ENCODE data around the gene CNTNAP2. TPM values are rescaled to one million over a fixed set of nuclear protein-coding genes. Genes with fewer than 3 reads are reported as not detected.

The CNTNAP2 gene
- total and polyA plus RNA-seq, 4 experiments from 2014 or later: 0.19 to 0.50 (median 0.20) TPM; not detected in 1

DNA sequence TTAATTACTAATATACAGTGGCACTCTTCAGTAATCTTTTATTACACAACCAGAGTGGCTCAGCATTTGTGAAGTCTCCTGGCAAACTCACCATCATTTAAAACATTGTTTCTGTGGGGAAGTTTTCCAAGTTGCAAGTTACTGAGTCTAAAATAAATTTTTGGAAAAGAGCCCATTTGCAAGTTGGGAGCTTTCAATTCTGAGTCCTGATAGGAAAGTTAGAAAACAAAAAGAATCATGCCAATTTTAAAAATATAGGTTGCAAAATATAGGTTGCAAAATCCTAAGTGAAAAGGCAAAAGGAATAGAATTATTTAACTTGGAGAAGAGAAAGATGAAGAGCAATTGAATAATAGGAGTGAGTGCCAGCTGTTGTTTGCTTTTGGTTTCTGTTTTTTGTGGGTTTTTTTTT is 2095.1 kb downstream of the CNTNAP2 start:
- H3K4me1 Mint-ChIP-seq: no peaks in the 10 kb centered on the region
- no peaks in the 10 kb centered on the region for H3K36me3 Mint-ChIP-seq
- H3K4me3 ChIP-seq (ENCODE audit: low read length in 2 of 2): no peak overlapping the region
- POLR2A ChIA-PET (ENCODE audit: partially characterized antibody): no interaction called here
- CTCF ChIA-PET (ENCODE audit: partially characterized antibody): no interaction called here
- no peak overlapping the region for H3K27ac Mint-ChIP-seq
- H3K4me1 ChIP-seq (ENCODE audit: insufficient read depth, low read length): no peaks in the 10 kb centered on the region
- H3K4me3 Mint-ChIP-seq: no peak overlapping the region
- H3K27me3 Mint-ChIP-seq: peaks cover 2 to 10% of the 10 kb centered on the region in 2 donors
- intact Hi-C loops (cut with micrococcal nuclease): no loop called here
- DNase-seq: no peak
- no peaks in the 10 kb centered on the region for H3K36me3 ChIP-seq (ENCODE audit: insufficient read depth, low read length)
- peaks cover 0 to 9% (median 2%) of the 10 kb centered on the region in 8 donors for H3K9me3 Mint-ChIP-seq
- H3K9me3 ChIP-seq (ENCODE audit: control insufficient read depth in 1 of 2, low read length in 2 of 2): no peaks in the 10 kb centered on the region
- H3K27ac ChIP-seq (ENCODE audit: low read depth, low read length): no peak overlapping the region
- no peaks in the 10 kb centered on the region for H3K27me3 ChIP-seq (ENCODE audit: insufficient read depth, low read length)

DNA sequence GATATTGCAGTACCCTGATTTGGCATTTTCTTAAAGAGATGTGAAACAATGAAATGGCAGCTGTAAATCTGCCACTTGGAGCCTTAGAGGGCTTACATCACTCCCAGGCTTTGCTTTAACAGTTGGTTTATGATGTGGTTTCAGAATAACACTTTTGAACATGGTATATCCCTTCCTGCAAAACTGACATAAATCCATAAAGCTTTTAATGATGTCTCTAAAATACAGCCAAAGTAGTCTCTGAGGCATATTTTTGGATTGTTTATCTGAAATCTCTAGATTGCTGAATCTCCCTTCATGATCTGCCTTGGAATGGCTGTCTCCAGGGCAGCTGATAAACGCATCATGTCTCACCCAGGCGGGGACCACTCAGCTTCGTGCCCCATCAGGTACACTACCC is 2096.1 kb downstream of the CNTNAP2 start:
- Mint-ChIP-seq H3K4me3 (no peak overlapping the region), H3K4me1 (no peaks in the 10 kb centered on the region), H3K27me3 (peaks cover 2 to 6% of the 10 kb centered on the region in 2 donors), H3K9me3 (peaks cover 0 to 9% (median 3%) of the 10 kb centered on the region in 8 donors), H3K36me3 (no peaks in the 10 kb centered on the region), H3K27ac (no peak overlapping the region)
- no peak overlapping the region for H3K27ac ChIP-seq (ENCODE audit: low read depth, low read length)
- POLR2A ChIA-PET (ENCODE audit: partially characterized antibody): no interaction called here
- no peaks in the 10 kb centered on the region for H3K27me3 ChIP-seq (ENCODE audit: insufficient read depth, low read length)
- CTCF ChIA-PET (ENCODE audit: partially characterized antibody): no interaction called here
- H3K4me3 ChIP-seq (ENCODE audit: low read length in 2 of 2): no peak overlapping the region
- no peaks in the 10 kb centered on the region for H3K9me3 ChIP-seq (ENCODE audit: control insufficient read depth in 1 of 2, low read length in 2 of 2)
- no peaks in the 10 kb centered on the region for H3K36me3 ChIP-seq (ENCODE audit: insufficient read depth, low read length)
- intact Hi-C loops (cut with micrococcal nuclease): no loop called here
- no peak for DNase-seq
- no peaks in the 10 kb centered on the region for H3K4me1 ChIP-seq (ENCODE audit: insufficient read depth, low read length)

DNA sequence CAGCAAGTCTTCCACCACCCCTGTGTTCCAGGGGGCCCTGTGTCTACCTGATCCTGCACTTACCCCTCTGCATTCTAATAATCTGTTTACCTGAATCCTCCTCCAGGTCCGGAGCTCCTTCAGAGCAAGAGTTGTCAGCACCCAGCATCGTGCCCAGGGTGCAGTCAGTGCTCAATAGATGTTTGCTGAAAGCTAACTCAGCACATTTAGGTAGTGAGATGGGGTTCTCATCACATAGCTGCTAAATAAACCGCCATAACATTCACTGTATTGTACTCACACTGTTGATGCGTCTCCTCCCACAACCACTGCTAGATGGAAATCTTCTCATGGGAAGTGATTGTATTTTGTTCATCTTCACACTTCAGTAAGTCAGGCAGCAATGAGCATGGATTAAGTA is 2097.5 kb downstream of the CNTNAP2 start:
- Histone ChIP-seq H3K9me3 (ENCODE audit: control insufficient read depth in 1 of 2, low read length in 2 of 2) (no peaks in the 10 kb centered on the region), H3K36me3 (ENCODE audit: insufficient read depth, low read length) (no peaks in the 10 kb centered on the region), H3K4me3 (ENCODE audit: low read length in 2 of 2) (no peak overlapping the region), H3K27me3 (ENCODE audit: insufficient read depth, low read length) (no peaks in the 10 kb centered on the region), H3K4me1 (ENCODE audit: insufficient read depth, low read length) (no peaks in the 10 kb centered on the region), H3K27ac (ENCODE audit: low read depth, low read length) (no peak overlapping the region)
- ChIA-PET CTCF (ENCODE audit: partially characterized antibody) (no interaction called here), POLR2A (ENCODE audit: partially characterized antibody) (no interaction called here)
- Mint-ChIP-seq H3K36me3 (no peaks in the 10 kb centered on the region), H3K9me3 (peaks cover 0 to 9% (median 3%) of the 10 kb centered on the region in 8 donors), H3K4me1 (no peaks in the 10 kb centered on the region), H3K4me3 (no peak overlapping the region), H3K27me3 (peaks cover 2 to 6% of the 10 kb centered on the region in 2 donors), H3K27ac (no peak overlapping the region)
- intact Hi-C loops (cut with micrococcal nuclease): no loop called here
- DNase-seq: no peak

DNA sequence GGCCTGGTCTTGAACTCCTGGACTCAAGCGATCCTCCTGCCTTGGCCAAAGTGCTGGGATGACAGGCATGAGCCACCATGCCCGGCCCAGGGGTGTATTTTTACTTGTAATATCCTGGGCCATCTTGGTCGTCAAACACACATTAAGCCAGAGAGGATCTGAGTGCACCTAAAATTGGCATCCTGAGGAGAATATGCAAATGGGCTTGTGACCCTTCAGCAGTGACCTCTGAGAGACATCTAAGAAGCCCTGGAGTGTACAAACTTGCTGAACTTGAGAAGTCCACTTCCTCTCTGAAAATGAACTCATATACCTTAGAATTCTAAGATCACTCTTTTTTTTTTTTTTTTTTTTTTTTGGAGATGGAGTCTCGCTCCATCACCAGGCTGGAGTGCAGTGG is 2102.0 kb downstream of the CNTNAP2 start:
- Mint-ChIP-seq H3K27me3 (peaks cover 0 to 2% of the 10 kb centered on the region in 2 donors), H3K36me3 (no peaks in the 10 kb centered on the region), H3K4me1 (no peaks in the 10 kb centered on the region), H3K9me3 (peaks cover 0 to 9% (median 2%) of the 10 kb centered on the region in 8 donors), H3K27ac (no peak overlapping the region), H3K4me3 (no peak overlapping the region)
- intact Hi-C loops (cut with micrococcal nuclease): no loop called here
- POLR2A ChIA-PET (ENCODE audit: partially characterized antibody): no interaction called here
- H3K4me3 ChIP-seq (ENCODE audit: low read length in 2 of 2): no peak overlapping the region
- no peak for DNase-seq
- H3K27ac ChIP-seq (ENCODE audit: low read depth, low read length): no peak overlapping the region
- H3K27me3 ChIP-seq (ENCODE audit: insufficient read depth, low read length): no peaks in the 10 kb centered on the region
- H3K36me3 ChIP-seq (ENCODE audit: insufficient read depth, low read length): no peaks in the 10 kb centered on the region
- H3K4me1 ChIP-seq (ENCODE audit: insufficient read depth, low read length): no peaks in the 10 kb centered on the region
- H3K9me3 ChIP-seq (ENCODE audit: control insufficient read depth in 1 of 2, low read length in 2 of 2): no peaks in the 10 kb centered on the region
- CTCF ChIA-PET (ENCODE audit: partially characterized antibody): no interaction called here

DNA sequence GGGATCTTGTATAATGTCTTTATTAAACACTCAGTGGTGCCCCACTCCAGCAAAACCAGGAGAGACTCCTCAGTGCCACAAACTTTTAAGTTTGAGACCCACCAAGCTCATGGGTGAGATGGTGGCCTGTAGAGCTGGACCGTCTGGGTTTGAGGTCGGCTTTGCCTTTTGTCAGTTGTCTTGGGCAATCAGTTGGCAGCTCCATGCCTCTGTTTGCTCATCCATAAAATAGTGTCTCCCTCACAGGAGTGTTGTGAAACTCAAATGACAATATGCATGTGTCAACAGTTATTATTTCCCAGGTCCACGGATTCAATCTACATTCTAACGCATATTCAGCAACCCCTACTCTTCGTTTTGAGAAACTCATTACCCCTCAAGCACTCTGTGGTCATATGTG is 2106.1 kb downstream of the CNTNAP2 start:
- H3K4me3 ChIP-seq (ENCODE audit: low read length in 2 of 2): no peak overlapping the region
- no peaks in the 10 kb centered on the region for H3K36me3 ChIP-seq (ENCODE audit: insufficient read depth, low read length)
- Mint-ChIP-seq H3K36me3 (no peaks in the 10 kb centered on the region), H3K4me3 (no peak overlapping the region), H3K27ac (no peak overlapping the region), H3K4me1 (no peaks in the 10 kb centered on the region), H3K27me3 (peaks cover 2 to 4% of the 10 kb centered on the region in 2 donors), H3K9me3 (peaks cover 0 to 5% (median 4%) of the 10 kb centered on the region in 8 donors)
- intact Hi-C loops (cut with micrococcal nuclease): no loop called here
- CTCF ChIA-PET (ENCODE audit: partially characterized antibody): no interaction called here
- no peak overlapping the region for H3K27ac ChIP-seq (ENCODE audit: low read depth, low read length)
- H3K4me1 ChIP-seq (ENCODE audit: insufficient read depth, low read length): no peaks in the 10 kb centered on the region
- POLR2A ChIA-PET (ENCODE audit: partially characterized antibody): no interaction called here
- H3K9me3 ChIP-seq (ENCODE audit: control insufficient read depth in 1 of 2, low read length in 2 of 2): no peaks in the 10 kb centered on the region
- no peaks in the 10 kb centered on the region for H3K27me3 ChIP-seq (ENCODE audit: insufficient read depth, low read length)
- DNase-seq: no peak

DNA sequence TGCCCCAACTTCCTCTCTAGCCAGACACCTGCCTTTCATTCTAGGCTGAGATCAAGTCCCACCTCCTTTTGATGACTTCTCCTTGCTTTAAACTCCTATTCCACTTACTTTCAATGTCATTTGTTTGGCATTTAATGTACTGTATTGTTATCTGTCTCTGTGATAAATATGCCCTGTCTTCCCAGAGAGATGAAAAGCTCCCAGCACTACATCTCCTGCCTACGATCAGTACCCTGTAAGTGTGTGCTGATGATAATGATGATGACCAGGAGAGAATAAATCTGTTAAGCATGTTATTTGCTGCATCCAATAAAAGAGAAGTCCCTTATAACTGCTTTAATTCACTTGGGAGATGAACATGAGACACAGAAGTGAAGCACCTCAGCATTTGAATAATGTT is 2106.6 kb downstream of the CNTNAP2 start:
- no peak overlapping the region for H3K4me3 ChIP-seq (ENCODE audit: low read length in 2 of 2)
- H3K27ac ChIP-seq (ENCODE audit: low read depth, low read length): no peak overlapping the region
- CTCF ChIA-PET (ENCODE audit: partially characterized antibody): no interaction called here
- H3K9me3 ChIP-seq (ENCODE audit: control insufficient read depth in 1 of 2, low read length in 2 of 2): no peaks in the 10 kb centered on the region
- Mint-ChIP-seq H3K9me3 (peaks cover 0 to 5% (median 4%) of the 10 kb centered on the region in 8 donors), H3K4me3 (no peak overlapping the region), H3K36me3 (no peaks in the 10 kb centered on the region), H3K27ac (no peak overlapping the region), H3K27me3 (peaks cover 2 to 4% of the 10 kb centered on the region in 2 donors), H3K4me1 (no peaks in the 10 kb centered on the region)
- intact Hi-C loops (cut with micrococcal nuclease): no loop called here
- no peak for DNase-seq
- no peaks in the 10 kb centered on the region for H3K4me1 ChIP-seq (ENCODE audit: insufficient read depth, low read length)
- POLR2A ChIA-PET (ENCODE audit: partially characterized antibody): no interaction called here
- H3K36me3 ChIP-seq (ENCODE audit: insufficient read depth, low read length): no peaks in the 10 kb centered on the region
- no peaks in the 10 kb centered on the region for H3K27me3 ChIP-seq (ENCODE audit: insufficient read depth, low read length)

DNA sequence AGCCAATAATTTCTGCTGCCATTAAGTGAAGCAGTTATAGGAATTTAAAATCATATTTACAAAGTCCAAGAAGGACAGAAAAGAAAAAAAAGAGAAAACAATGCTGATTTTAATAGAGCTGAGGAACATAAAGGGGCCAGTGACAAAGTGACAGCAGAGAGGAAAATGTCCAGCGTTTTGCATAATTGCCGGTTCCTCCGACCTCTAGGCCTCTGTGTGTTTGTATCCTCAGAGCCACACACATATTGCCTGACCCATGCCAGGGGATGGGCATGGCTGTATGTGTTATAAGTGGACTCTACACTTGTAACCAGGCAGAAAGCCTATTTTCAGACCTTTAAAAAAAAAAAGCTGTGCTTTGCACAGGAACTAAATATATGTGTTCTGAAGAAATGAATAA is 2107.1 kb downstream of the CNTNAP2 start:
- Mint-ChIP-seq H3K4me3 (no peak overlapping the region), H3K27me3 (peaks cover 2 to 4% of the 10 kb centered on the region in 2 donors), H3K9me3 (peaks cover 0 to 5% (median 4%) of the 10 kb centered on the region in 8 donors), H3K36me3 (no peaks in the 10 kb centered on the region), H3K4me1 (no peaks in the 10 kb centered on the region), H3K27ac (no peak overlapping the region)
- intact Hi-C loops (cut with micrococcal nuclease): no loop called here
- H3K4me1 ChIP-seq (ENCODE audit: insufficient read depth, low read length): no peaks in the 10 kb centered on the region
- H3K4me3 ChIP-seq (ENCODE audit: low read length in 2 of 2): no peak overlapping the region
- no peak for DNase-seq
- POLR2A ChIA-PET (ENCODE audit: partially characterized antibody): no interaction called here
- CTCF ChIA-PET (ENCODE audit: partially characterized antibody): no interaction called here
- no peaks in the 10 kb centered on the region for H3K36me3 ChIP-seq (ENCODE audit: insufficient read depth, low read length)
- no peaks in the 10 kb centered on the region for H3K27me3 ChIP-seq (ENCODE audit: insufficient read depth, low read length)
- H3K27ac ChIP-seq (ENCODE audit: low read depth, low read length): no peak overlapping the region
- H3K9me3 ChIP-seq (ENCODE audit: control insufficient read depth in 1 of 2, low read length in 2 of 2): no peaks in the 10 kb centered on the region

DNA sequence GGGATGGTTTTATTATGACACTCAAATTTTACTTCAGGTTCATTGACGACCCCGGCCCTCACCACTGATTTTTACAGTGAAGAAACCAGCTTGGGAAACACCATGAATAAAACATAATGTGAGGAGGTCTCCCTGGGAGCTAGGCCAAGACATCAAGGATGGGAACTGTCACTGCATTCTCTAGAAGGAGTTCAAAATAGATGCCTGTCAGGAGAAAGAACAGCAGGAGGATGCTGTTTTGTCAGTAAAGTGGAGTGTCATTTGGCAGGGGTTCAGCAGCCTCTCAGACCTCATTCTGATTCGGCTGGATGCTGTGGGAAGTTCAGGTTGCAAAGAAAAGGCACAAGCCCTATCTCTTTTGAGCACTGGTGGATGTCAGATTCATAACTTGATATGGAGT is 2113.7 kb downstream of the CNTNAP2 start:
- intact Hi-C loops (cut with micrococcal nuclease): no loop called here
- Histone ChIP-seq H3K27me3 (ENCODE audit: insufficient read depth, low read length) (no peaks in the 10 kb centered on the region), H3K27ac (ENCODE audit: low read depth, low read length) (no peak overlapping the region), H3K36me3 (ENCODE audit: insufficient read depth, low read length) (no peaks in the 10 kb centered on the region), H3K4me1 (ENCODE audit: insufficient read depth, low read length) (no peaks in the 10 kb centered on the region), H3K9me3 (ENCODE audit: control insufficient read depth in 1 of 2, low read length in 2 of 2) (no peaks in the 10 kb centered on the region), H3K4me3 (ENCODE audit: low read length in 2 of 2) (no peak overlapping the region)
- Mint-ChIP-seq H3K4me1 (no peaks in the 10 kb centered on the region), H3K9me3 (peaks cover 0 to 2% (median 0%) of the 10 kb centered on the region in 8 donors), H3K27me3 (peaks cover 0 to 4% of the 10 kb centered on the region in 2 donors), H3K36me3 (no peaks in the 10 kb centered on the region), H3K4me3 (no peak overlapping the region), H3K27ac (no peak overlapping the region)
- POLR2A ChIA-PET (ENCODE audit: partially characterized antibody): no interaction called here
- DNase-seq: no peak
- CTCF ChIA-PET (ENCODE audit: partially characterized antibody): interaction anchor here (2.8 kb wide), 1 partner anchor 12 kb away, joined by 14 read pairs; no protein-coding TSS in a partner anchor
